Kidney epithelial cell (primary cell): ENCODE results near the gene CP. TPM values are rescaled to one million over a fixed set of nuclear protein-coding genes. Genes with fewer than 3 reads are reported as not detected.

Source experiments
- DNase-seq: peaks from one replicate; pipeline ENCODE4 v3.0.0-alpha.2; 2010; ENCODE audit warnings: low read depth
- H3K27me3 ChIP-seq: 2 replicates; pipeline ENCODE4 v1.6.0; 2011; ENCODE audit warnings: low read length; ENCODE audit not compliant: control insufficient read depth, insufficient read depth
- H3K36me3 ChIP-seq: 2 replicates; pipeline ENCODE4 v1.5.1; 2011; ENCODE audit warnings: low read length; ENCODE audit not compliant: control insufficient read depth, insufficient read depth
- H3K4me3 ChIP-seq: 2 replicates; pipeline ENCODE4 v1.5.1; 2011; ENCODE audit warnings: low read depth, mild to moderate bottlenecking, control low read depth, low read length
- total RNA-seq: library from RNA; depleted of rRNA; stranded (reverse); fragments of >200 nt; gene quantifications from 2 replicates; pipeline ENCODE4 v1.2.3, GENCODE V29; 2015
- TF ChIP-seq, protein P1 (sequence below): IDR thresholded peaks from 2 replicates; pipeline ENCODE4 v1.5.1; 2011; ENCODE audit warnings: mild to moderate bottlenecking, moderate library complexity, low read length, control low read depth, inconsistent platforms; ENCODE audit not compliant: insufficient read depth, poor library complexity, severe bottlenecking

The CP gene
- total RNA-seq, 1 donor from 2014 or later = not detected

DNA sequence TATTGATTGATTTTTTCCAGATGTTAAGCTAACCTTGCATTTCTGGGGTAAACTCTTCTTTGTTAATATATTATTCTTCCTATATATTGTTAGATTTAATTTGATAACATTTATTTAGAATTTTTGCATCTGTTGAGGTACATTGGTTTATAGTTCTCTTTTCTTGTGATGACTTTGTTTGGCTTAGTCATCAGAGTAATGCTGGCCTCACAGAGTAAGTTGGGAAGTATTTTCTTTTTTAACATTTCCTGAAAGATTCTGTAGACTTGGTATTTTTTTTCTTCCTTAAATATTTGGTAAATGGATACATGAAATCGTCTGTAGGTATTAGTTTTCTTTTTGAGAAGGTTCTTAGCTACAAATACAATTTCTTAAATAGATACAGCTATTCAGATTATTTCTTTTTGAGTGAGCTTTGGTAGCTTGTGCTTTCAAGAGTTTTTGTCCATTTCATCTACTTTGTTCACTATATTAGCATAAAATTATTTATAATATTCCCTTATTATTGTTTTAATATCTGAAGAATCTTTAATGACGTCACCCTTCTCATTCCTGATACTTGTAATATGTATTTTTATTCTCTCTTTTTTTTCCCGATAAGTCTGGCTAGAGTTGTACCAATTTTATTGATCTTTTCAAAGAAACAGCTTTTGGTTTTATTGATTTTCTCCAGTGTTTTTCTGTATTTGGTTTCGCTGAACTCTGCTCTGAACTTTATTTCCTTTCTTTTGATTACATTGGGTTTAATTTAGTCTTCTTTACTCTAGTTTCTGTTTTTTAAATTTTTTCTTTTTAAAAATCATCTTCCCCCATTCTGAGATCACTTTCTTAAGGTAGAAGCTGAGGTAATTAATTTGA, 98.7 kb downstream of the CP start:
- no peak for DNase-seq
- Histone ChIP-seq H3K27me3 (no peaks in the 10 kb centered on the region), H3K36me3 (no peaks in the 10 kb centered on the region), H3K4me3 (no peak overlapping the region)
- TF ChIP-seq, protein P1, sequence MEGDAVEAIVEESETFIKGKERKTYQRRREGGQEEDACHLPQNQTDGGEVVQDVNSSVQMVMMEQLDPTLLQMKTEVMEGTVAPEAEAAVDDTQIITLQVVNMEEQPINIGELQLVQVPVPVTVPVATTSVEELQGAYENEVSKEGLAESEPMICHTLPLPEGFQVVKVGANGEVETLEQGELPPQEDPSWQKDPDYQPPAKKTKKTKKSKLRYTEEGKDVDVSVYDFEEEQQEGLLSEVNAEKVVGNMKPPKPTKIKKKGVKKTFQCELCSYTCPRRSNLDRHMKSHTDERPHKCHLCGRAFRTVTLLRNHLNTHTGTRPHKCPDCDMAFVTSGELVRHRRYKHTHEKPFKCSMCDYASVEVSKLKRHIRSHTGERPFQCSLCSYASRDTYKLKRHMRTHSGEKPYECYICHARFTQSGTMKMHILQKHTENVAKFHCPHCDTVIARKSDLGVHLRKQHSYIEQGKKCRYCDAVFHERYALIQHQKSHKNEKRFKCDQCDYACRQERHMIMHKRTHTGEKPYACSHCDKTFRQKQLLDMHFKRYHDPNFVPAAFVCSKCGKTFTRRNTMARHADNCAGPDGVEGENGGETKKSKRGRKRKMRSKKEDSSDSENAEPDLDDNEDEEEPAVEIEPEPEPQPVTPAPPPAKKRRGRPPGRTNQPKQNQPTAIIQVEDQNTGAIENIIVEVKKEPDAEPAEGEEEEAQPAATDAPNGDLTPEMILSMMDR = no peak

Other genes starting within 250 kb of the CP start
- gene GYG1, start 230.3 kb downstream of the CP start, total RNA-seq = 32.7 and 41.1 TPM in 2 replicates
- gene HLTF, start 135.3 kb downstream of the CP start, total RNA-seq = 21.2 and 21.6 TPM in 2 replicates
- 18.8 and 19.4 TPM in 2 replicates for gene HPS3, start 92.2 kb downstream of the CP start, total RNA-seq
- 0.21 TPM in 1 of 2 replicates, not detected in the other for gene TM4SF18, start 111.8 kb upstream of the CP start, total RNA-seq
- gene TM4SF1, start 155.8 kb upstream of the CP start, total RNA-seq = 43.0 and 43.2 TPM in 2 replicates